Skin epidermis (tissue), 12 donors: Measurements from ENCODE around the gene L3HYPDH.
"Not testable (repeated sequence)": the region's sequence is repeated elsewhere in the genome, so short reads cannot be mapped to it uniquely, and the experiment has no call there.

ENCODE experiments used
- H3K27ac ChIP-seq, 21 experiments: fragments of 200-600 bp; sonication (generic) in 11 of 21; one replicate each; pipeline ENCODE4 v1.5.0; 2020; ENCODE audit warnings: mild to moderate bottlenecking in 3 of 21, inconsistent platforms in 2 of 21, moderate library complexity in 2 of 21
- H3K4me3 ChIP-seq, 7 experiments: fragments of 200-600 bp; sonication (generic) in 2 of 7; one replicate each; pipeline ENCODE4 v1.5.0; 2020; ENCODE audit warnings: inconsistent platforms in 2 of 7, mild to moderate bottlenecking in 2 of 7, moderate library complexity in 1 of 7

The L3HYPDH gene

DNA sequence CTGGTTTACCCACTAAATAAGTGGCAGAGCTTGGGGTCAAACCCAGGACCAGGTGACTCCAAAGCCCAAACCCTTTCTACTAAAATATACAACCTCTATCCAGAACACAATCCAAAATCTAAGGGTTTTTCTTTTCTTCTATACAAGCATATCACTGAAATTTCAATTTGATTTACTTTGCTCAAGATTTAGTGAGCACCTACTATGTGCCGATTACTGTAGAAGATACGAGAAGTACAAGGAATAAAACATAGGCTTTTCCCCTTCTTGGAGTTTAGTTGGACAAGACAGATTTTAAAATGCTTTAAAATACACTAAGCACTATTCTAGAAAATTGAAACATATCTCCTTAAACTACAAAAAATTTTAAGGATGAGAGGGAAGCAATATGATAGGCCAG, 2.8 kb downstream of the L3HYPDH start:
- Histone ChIP-seq H3K4me3 (no peak overlapping the region), H3K27ac (no peak overlapping the region)

- Histone ChIP-seq H3K27ac (no peak overlapping the region), H3K4me3 (no peak overlapping the region)
These were observed 4.0 kb downstream of the L3HYPDH start for GRCh38 chr14:59480166-59480565.

DNA sequence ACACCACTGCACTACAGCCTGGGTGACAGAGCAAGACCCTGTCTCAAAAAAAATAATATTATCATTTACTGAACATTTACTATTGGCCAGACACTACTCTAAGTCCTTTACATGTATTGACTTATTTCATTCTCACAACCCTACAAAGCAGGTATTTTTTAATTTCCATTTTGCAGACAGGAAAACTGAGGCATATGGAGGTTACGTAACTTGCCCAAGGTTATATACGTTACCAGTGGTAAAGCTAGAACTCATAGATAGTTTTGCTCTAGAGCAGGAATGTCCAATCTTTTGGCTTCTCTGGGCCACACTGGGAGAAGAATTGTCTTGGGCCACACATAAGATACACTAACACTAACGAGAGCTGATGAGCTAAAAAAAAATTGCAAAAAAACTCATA, 5.7 kb downstream of the L3HYPDH start:
- no peak overlapping the region for H3K4me3 ChIP-seq
- H3K27ac ChIP-seq = no peak overlapping the region

DNA sequence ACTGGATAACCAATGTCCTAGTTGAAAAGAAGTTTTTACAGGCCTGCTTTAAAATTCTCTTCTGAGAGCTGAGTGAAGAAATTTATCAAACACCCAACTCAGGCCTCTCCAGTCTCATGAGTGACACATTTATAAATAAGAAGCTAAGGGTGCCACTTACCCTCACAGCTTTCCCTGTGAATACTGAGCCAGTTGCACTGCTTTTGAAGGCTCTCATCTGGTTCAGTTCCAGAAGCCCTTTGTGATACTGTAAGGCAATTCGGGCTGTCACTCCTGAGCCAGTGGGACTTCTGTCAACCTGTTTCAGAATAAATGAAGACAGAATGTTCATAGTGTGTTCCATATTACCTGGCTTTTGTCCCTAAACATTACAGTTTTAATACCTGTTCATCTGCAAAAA, 8.5 kb downstream of the L3HYPDH start:
- H3K27ac ChIP-seq = no peak overlapping the region
- no peak overlapping the region for H3K4me3 ChIP-seq

DNA sequence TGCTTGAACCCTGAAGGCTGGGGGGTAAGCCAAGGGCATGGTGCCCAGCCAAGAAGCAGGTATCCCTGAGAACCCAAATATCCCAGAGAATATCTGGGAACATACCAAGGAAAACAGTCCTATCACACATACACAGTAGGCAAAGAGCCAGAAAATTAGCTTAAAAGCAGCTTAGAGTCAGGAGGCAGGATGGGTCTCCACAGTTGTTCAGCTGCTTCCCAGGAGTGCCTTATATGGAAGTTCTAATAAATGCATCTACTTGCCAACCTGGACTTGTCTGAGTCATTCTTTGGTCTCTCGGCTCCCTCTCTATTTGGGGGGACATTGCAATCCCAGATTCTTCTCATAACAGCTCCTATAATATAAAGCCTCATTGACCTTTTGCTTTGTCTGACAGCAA, 10.0 kb downstream of the L3HYPDH start:
- H3K27ac ChIP-seq = no peak overlapping the region
- H3K4me3 ChIP-seq = no peak overlapping the region

GRCh38 chr14:59465316-59466135, 18.7 kb downstream of the L3HYPDH start, which contains the start of gene GPR135:
Gene GPR135 (minus strand): TSS chr14:59465380. CDS start chr14:59465226, 154 bp downstream.
- Histone ChIP-seq H3K4me3 (peak within 1 kb of the TSS; percentile 51 to 65 (median 57)), H3K27ac (peak within 1 kb of the TSS in 10 of 21 experiments; percentile 2 to 74 (median 36))

DNA sequence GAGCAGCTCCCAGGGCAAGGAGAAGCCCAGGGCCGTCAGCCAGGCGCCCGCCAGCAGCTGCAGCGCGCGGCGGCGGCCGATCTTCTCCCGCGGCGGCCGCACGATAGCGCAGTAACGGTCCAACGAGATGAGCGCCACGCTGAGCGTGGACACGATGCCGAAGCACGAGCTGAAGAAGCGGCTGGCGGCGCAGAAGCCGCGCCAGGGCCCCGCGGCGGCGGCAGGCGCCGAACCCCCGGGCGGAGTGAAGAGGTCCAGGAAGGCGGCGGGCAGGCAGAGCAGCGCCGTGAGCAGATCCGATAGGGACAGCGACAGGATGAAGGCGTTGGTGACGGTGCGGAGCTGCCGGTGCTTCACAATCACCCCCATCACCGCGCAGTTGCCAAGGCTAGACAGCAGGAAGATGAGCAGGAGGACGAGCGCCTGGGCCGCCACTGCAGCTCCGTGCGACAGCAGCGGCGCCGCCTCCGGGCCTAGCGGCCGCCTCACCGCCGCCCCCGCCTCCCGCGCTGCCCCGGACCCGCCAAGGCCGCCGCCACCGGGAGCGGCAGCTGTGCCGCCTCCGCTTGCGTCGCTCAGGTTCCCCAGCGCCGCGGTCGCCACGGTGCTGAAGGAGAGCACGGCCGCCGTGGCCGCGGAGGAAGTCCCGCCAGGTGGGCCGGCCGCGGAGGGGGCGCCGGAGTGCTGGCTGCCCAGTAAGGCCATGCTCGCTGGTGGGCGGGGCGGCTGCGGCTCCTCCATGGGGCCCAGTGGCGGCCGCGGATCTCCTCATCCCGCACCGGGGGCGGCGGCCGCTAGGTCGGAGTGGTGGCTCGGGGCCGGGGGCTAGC, 19.5 kb downstream of the L3HYPDH start:
- peak overlapping the region in 10 of 21 experiments; percentile 2 to 74 (median 36) for H3K27ac ChIP-seq

DNA sequence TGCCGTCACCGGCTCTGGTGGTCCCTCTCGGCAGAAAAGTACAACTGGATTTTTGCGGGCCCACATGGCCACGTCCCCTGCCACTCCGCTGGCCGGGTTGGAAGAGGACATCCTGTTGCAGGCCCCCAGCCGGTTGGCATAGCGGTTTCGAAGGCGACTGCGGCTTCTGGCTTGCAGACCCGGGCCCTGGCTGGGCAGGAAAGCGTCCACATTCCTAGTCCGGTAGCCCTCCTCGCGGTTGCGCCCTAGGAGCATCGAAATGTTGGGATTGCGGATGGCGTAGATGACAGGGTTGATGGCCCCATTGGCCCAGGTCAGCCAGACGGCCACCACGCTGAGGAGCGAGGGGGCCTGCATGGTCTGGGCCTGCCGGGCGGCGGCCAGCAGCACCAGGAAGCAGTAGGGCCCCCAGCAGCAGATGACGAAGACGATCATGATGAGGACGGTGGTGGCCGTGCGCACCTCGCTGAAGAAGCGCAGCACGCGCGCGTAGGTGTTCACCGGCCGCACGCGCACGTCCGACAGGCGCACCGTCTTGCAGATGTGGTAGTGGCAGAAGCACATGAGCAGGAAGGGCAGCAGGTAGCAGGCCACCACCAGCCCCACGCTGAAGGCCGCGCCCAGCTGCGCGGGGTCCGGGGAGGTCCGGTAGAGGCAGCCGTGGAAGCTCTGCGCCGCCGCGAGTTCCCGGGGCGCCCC, 20.3 kb downstream of the L3HYPDH start:
- peak overlapping the region in 7 of 21 experiments; percentile 2 to 74 (median 44) for H3K27ac ChIP-seq
- H3K4me3 ChIP-seq = peak overlapping the region; percentile 51 to 65 (median 57)

More for the DNA sequence above, 19.5 kb downstream of the L3HYPDH start:
- H3K4me3 ChIP-seq = peak overlapping the region; percentile 51 to 65 (median 57)

- H3K27ac ChIP-seq = no peak overlapping the region
- no peak overlapping the region for H3K4me3 ChIP-seq
These were observed 22.3 kb downstream of the L3HYPDH start for GRCh38 chr14:59461891-59462290.

DNA sequence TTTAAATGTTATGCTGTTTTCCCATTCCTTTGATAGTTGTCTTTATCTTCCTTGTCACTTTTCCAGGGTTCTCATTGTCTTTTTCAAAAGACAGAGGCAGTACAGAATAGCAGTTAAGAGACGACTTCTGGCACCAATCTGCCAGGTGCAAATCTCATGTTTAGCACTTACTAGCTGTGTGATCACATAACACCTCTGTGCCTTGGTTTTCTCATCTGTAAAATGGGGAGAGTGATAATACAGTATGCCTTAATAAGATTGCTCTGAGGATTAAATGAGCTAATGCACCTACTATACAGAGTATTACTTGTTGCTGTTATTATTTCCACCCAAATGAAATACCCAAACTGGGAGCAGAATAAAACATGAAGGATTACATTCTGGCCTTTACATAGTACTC, 23.8 kb downstream of the L3HYPDH start:
- Histone ChIP-seq H3K4me3 (no peak overlapping the region), H3K27ac (no peak overlapping the region)

DNA sequence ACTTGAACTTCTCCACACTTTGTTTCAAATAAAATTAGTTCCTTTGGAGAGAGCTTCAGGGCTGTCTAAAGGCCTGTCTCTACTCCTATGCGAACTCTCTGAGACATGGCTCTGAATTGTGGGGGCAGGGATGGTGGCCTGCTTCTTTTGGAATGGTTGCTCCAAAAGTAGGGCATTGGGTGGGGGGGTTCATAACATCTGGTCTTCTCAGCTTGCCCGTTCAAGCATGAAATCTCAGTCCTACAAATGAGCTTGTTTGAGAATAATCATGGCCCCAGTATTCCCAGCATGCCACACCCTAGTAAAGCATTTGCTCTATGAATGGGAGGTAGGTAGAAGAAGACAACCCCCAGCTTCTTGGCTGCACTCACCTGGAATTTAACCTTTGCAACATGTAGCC, 25.7 kb downstream of the L3HYPDH start:
- Histone ChIP-seq H3K4me3 (no peak overlapping the region), H3K27ac (no peak overlapping the region)

GRCh38 chr14:59455411-59455810, 28.8 kb downstream of the L3HYPDH start:
- Histone ChIP-seq H3K27ac (peak overlapping the region in 3 of 21 experiments; percentile 54 to 80 (median 59)), H3K4me3 (no peak overlapping the region)

DNA sequence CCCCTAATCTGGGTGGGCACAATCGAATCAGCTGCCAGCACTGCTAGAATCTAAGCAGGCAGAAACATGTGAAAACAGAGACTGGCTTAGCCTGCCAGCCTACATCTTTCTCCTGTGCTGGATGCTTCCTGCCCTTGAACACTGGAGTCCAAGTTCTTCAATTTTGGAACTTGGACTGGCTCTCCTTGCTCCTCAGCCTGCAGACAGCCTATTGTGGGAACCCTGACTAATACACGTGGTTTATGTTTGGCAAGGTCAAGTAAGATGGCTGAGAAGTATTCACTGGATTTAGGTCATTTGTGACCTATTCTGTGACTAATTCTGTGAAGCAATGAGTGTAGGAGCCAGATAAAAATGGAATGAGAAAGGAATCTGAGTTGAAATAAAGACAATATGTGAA, 30.1 kb downstream of the L3HYPDH start:
- no peak overlapping the region for H3K4me3 ChIP-seq
- peak overlapping the region in 5 of 21 experiments; percentile 35 to 80 (median 59) for H3K27ac ChIP-seq

DNA sequence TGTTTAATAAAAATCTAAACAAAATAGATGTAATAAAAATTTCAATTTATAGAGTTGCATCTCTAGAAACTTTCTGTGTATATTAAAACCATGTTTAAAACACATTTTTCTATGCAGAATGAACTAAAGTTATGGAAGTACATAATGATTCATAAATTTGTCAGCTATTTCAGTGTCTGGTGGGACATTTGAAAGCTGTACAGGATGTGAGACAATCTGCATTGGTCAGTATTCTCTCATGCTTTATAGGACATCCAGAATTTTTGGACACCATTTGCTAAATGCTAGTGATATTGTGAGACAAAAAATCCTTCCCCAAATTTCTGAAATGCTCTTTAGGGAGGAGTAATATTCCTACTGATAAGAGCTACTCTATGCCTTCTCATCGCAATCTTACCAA, 32.4 kb downstream of the L3HYPDH start:
- Histone ChIP-seq H3K27ac (no peak overlapping the region), H3K4me3 (no peak overlapping the region)

DNA sequence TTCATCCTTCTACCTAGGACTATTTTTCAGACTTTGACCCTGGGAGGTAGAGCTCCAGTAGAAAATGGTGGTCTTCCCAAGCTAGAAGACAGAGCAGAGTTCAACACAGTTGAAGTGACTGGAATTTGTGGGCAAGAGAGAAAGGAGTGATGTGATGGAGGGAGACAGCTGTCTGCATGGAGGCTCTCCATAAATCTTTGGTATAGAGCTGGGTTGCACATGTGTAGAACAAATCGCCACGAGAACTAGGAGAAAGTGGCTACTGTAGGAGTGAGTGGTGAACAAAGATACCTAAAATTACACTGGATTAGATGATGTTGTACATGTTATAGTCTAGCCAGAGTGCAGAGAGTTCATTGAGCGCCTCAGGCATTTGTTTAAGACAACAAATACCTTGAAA, 33.5 kb downstream of the L3HYPDH start:
- no peak overlapping the region for H3K27ac ChIP-seq
- no peak overlapping the region for H3K4me3 ChIP-seq

GRCh38 chr14:59448673-59449072, 35.5 kb downstream of the L3HYPDH start:
- H3K27ac ChIP-seq, H3K4me3 ChIP-seq: not testable (repeated sequence)

- Histone ChIP-seq H3K4me3 (no peak overlapping the region), H3K27ac (peak overlapping the region in 1 of 21 experiments; percentile 9)
These were observed 44.8 kb downstream of the L3HYPDH start for GRCh38 chr14:59439256-59439965.

DNA sequence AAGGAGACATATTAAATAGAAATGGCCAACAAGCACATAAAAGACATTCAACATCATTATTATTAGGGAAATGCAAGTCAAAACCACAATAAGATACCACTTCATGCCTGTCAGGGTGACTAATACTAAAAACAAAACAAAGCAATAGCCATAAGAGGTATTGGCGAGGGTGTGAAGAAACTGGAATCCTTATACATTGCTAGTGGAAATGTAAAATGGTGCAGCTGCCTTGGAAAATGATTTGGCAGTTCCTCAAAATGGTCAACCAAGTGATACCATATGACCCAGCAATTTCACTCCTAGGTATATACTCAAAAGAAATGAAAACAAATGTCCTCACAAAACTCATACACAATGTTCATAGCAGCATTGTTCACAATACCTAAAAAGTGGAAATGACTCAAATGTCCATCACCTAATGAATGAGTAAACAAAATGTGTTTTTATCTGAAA, 46.0 kb downstream of the L3HYPDH start:
- H3K4me3 ChIP-seq = no peak overlapping the region
- no peak overlapping the region for H3K27ac ChIP-seq

- H3K4me3 ChIP-seq = no peak overlapping the region
- H3K27ac ChIP-seq = no peak overlapping the region
These were observed 48.2 kb downstream of the L3HYPDH start for GRCh38 chr14:59435987-59436386.
